ENCODE measurements around the gene SAPCD1. TPM values are rescaled to one million over a fixed set of nuclear protein-coding genes. Genes with fewer than 3 reads are reported as not detected.

Gene SAPCD1
- total RNA-seq, 1 donor from 2014 or later, result 1.3 TPM

- H3K36me3 ChIP-seq (ENCODE audit: control insufficient read depth, insufficient read depth, low read length), result peaks cover 9% of the 10 kb centered on the region
- FAIRE-seq, result no peak
- H3K4me3 ChIP-seq (ENCODE audit: low read depth, low read length), result no peak overlapping the region
- TF ChIP-seq CTCF (IDR thresholded peaks at IDR 0.05; ENCODE audit: insufficient read depth, low read length, severe bottlenecking), result no peak
- no peaks in the 10 kb centered on the region for H3K27me3 ChIP-seq (ENCODE audit: control insufficient read depth, insufficient read depth, low read length)
- DNase-seq (ENCODE audit: low read depth), result peak; percentile 19
These were observed 12.7 kb downstream of the SAPCD1 start for GRCh38 chr6:31775184-31775583.

- DNase-seq (ENCODE audit: low read depth), result no peak
- Histone ChIP-seq H3K36me3 (ENCODE audit: control insufficient read depth, insufficient read depth, low read length) (peaks cover 14% of the 10 kb centered on the region), H3K27me3 (ENCODE audit: control insufficient read depth, insufficient read depth, low read length) (no peaks in the 10 kb centered on the region), H3K4me3 (ENCODE audit: low read depth, low read length) (no peak overlapping the region)
- no peak for TF ChIP-seq CTCF (IDR thresholded peaks at IDR 0.05; ENCODE audit: insufficient read depth, low read length, severe bottlenecking)
- no peak for FAIRE-seq
These were observed 13.4 kb downstream of the SAPCD1 start for GRCh38 chr6:31775633-31776484.

GRCh38 chr6:31776485-31776988, 14.1 kb downstream of the SAPCD1 start:
- peak overlapping the region; percentile 19 for H3K4me3 ChIP-seq (ENCODE audit: low read depth, low read length)
- no peaks in the 10 kb centered on the region for H3K27me3 ChIP-seq (ENCODE audit: control insufficient read depth, insufficient read depth, low read length)
- TF ChIP-seq CTCF (IDR thresholded peaks at IDR 0.05; ENCODE audit: insufficient read depth, low read length, severe bottlenecking), result no peak
- H3K36me3 ChIP-seq (ENCODE audit: control insufficient read depth, insufficient read depth, low read length), result peaks cover 19% of the 10 kb centered on the region
- FAIRE-seq (no peak), DNase-seq (ENCODE audit: low read depth) (no peak)

- Histone ChIP-seq H3K27me3 (ENCODE audit: control insufficient read depth, insufficient read depth, low read length) (no peaks in the 10 kb centered on the region), H3K4me3 (ENCODE audit: low read depth, low read length) (peak within 1 kb of the TSS; percentile 19), H3K36me3 (ENCODE audit: control insufficient read depth, insufficient read depth, low read length) (peaks cover 23% of the 10 kb centered on the region)
- TF ChIP-seq CTCF (IDR thresholded peaks at IDR 0.05; ENCODE audit: insufficient read depth, low read length, severe bottlenecking), result no peak
- FAIRE-seq (no peak), DNase-seq (ENCODE audit: low read depth) (peak; percentile 90)
These were observed 14.7 kb downstream of the SAPCD1 start, which contains the start of gene VWA7 for GRCh38 chr6:31776989-31777666. Gene VWA7, minus strand, starts transcription at chr6:31777328. Its CDS starts 549 bp downstream, at chr6:31776779.

GRCh38 chr6:31777667-31778050, 15.2 kb downstream of the SAPCD1 start:
- Histone ChIP-seq H3K36me3 (ENCODE audit: control insufficient read depth, insufficient read depth, low read length) (peaks cover 27% of the 10 kb centered on the region), H3K27me3 (ENCODE audit: control insufficient read depth, insufficient read depth, low read length) (no peaks in the 10 kb centered on the region), H3K4me3 (ENCODE audit: low read depth, low read length) (no peak overlapping the region)
- DNase-seq (ENCODE audit: low read depth) (no peak), FAIRE-seq (no peak)
- TF ChIP-seq CTCF (IDR thresholded peaks at IDR 0.05; ENCODE audit: insufficient read depth, low read length, severe bottlenecking), result no peak
